K562 (cell line): ENCODE data around the gene KCNH2. TPM values are rescaled to one million over a fixed set of nuclear protein-coding genes. Genes with fewer than 3 reads are reported as not detected.
A peak's percentile ranks its signal among the peaks of the same experiment; 100 is the strongest.

ENCODE experiments used
- ATAC-seq: fragments of 200-7000 bp; cut with Tn5 transposase; 3 replicates; pipeline ENCODE4 v1.9.1; 2020; ENCODE audit warnings: moderate library complexity
- BruUV-seq: library from RNA; stranded (reverse); fragments of 400-500 nt; replicated peaks from 2 replicates; lab custom pipeline; 2021; lab: Mats Ljungman, UMichigan
- CTCF ChIA-PET: fragments of 300-600 bp; formaldehyde crosslinking; extraction: SDS; loops from one replicate; lab custom pipeline; 2021; ENCODE audit warnings: low intra/inter-chr PET ratio; lab: Yijun Ruan, JAX
- POLR2A ChIA-PET: fragments of 300-600, 350-650 bp; sonication (Branson Sonifier 250); formaldehyde crosslinking; extraction: SDS; loops from one replicate; lab custom pipeline; 2021; ENCODE audit warnings: antibody characterized with exemption, inconsistent platforms; lab: Yijun Ruan, JAX
- DNase-seq, 4 experiments: peaks; one replicate each; pipeline versions ENCODE4 v3.0.0 to v3.0.0-alpha.2; 2011 to 2018; ENCODE audit warnings: low spot score in 3 of 4, mixed read lengths in 3 of 4; ENCODE audit errors: extremely low read depth in 1 of 4
- FAIRE-seq: peaks from 2 replicates; lab custom pipeline; 2011; peaks lifted over from hg19 to GRCh38; lab: Jason Lieb, UNC
- H2AFZ ChIP-seq: 2 replicates; pipeline ENCODE4 v1.6.0; 2011; ENCODE audit warnings: low read depth, low read length, control low read depth, inconsistent platforms
- H3K27ac ChIP-seq: fragments of 200-600 bp; 3 replicates; pipeline ENCODE4 v1.8.0; 2011; ENCODE audit warnings: low read depth, mild to moderate bottlenecking, control low read depth, inconsistent platforms, low read length, moderate library complexity, mixed read lengths; ENCODE audit errors: extremely low read depth
- H3K27me3 ChIP-seq, 2 experiments: fragments of 300-600 bp in 1 of 2; 2 replicates in 1 of 2; 3 replicates in 1 of 2; pipeline versions ENCODE4 v1.6.0 to v1.8.0; 2011; ENCODE audit warnings: inconsistent platforms in 2 of 2, low read length in 2 of 2, mild to moderate bottlenecking in 1 of 2, mixed read lengths in 1 of 2, moderate library complexity in 1 of 2; ENCODE audit not compliant: control insufficient read depth in 2 of 2, insufficient read depth in 2 of 2
- H3K36me3 ChIP-seq: fragments of 300-600 bp; 3 replicates; pipeline ENCODE4 v1.8.0; 2011; ENCODE audit warnings: mild to moderate bottlenecking, low read length, inconsistent platforms; ENCODE audit not compliant: control insufficient read depth, insufficient read depth
- H3K4me1 ChIP-seq, 2 experiments: fragments of 200-600 bp in 1 of 2; replicated peaks in 1 of 2; 2 replicates in 1 of 2; 3 replicates in 1 of 2; pipeline versions ENCODE4 v1.5.1 to v1.8.0; 2011; ENCODE audit warnings: inconsistent platforms in 2 of 2, low read length in 2 of 2, mild to moderate bottlenecking in 1 of 2, mixed read lengths in 1 of 2, moderate library complexity in 1 of 2; ENCODE audit not compliant: control insufficient read depth in 2 of 2, insufficient read depth in 2 of 2
- H3K4me2 ChIP-seq: 2 replicates; pipeline ENCODE4 v1.6.1; 2011; ENCODE audit warnings: low read length, control low read depth, inconsistent platforms, mixed read lengths; ENCODE audit not compliant: insufficient read depth
- H3K4me3 ChIP-seq: fragments of 200-600 bp; sonication (generic), shearing (Covaris generic); 2 replicates; pipeline ENCODE4 v1.5.1; 2016; ENCODE audit warnings: control low read depth, inconsistent platforms
- H3K79me2 ChIP-seq: fragments of 200-600 bp; 3 replicates; pipeline ENCODE4 v1.8.0; 2011; ENCODE audit warnings: low read length, inconsistent platforms; ENCODE audit not compliant: control insufficient read depth, insufficient read depth
- H3K9ac ChIP-seq, 2 experiments: 2 replicates each; pipeline versions ENCODE4 v1.6.0 to v1.6.1; 2011; ENCODE audit warnings: low read depth in 2 of 2, low read length in 2 of 2, control low read depth in 1 of 2, inconsistent platforms in 1 of 2, mild to moderate bottlenecking in 1 of 2, mixed read lengths in 1 of 2; ENCODE audit not compliant: insufficient read depth in 1 of 2
- H3K9me1 ChIP-seq: one replicate; pipeline ENCODE4 v1.6.0; 2011; ENCODE audit warnings: inconsistent platforms, mild to moderate bottlenecking, low read length, moderate library complexity; ENCODE audit not compliant: control insufficient read depth, insufficient read depth
- H3K9me3 ChIP-seq: replicated peaks from 2 replicates; pipeline ENCODE4 v1.5.1; 2011; ENCODE audit warnings: low read depth, low read length, inconsistent platforms; ENCODE audit not compliant: control insufficient read depth, insufficient read depth
- H4K20me1 ChIP-seq: replicated peaks from 2 replicates; pipeline ENCODE4 v1.6.1; 2011; ENCODE audit warnings: low read length, inconsistent platforms, mixed read lengths; ENCODE audit not compliant: control insufficient read depth, insufficient read depth
- EP300 ChIP-seq: IDR thresholded peaks from 2 replicates; pipeline ENCODE4 v1.6.1; 2012; ENCODE audit warnings: low read length, improper control_type of control experiment
- ESRRA ChIP-seq: fragments of 450-650 bp; IDR thresholded peaks from 2 replicates; pipeline ENCODE4 v1.6.1; 2014; ENCODE audit warnings: low read depth, mild to moderate bottlenecking, moderate library complexity, borderline replicate concordance
- MYNN ChIP-seq, 2 experiments: sonication (generic); formaldehyde crosslinking in 1 of 2; IDR thresholded peaks; 2 replicates each; pipeline versions ENCODE4 v1.5.0 to v1.6.1; 2016 to 2020; ENCODE audit warnings: antibody characterized with exemption in 1 of 2, missing genetic modification reagents in 1 of 2
- NR2C2 ChIP-seq, 2 experiments: fragments of 200-800 bp in 1 of 2; sonication (Bioruptor generic) in 1 of 2; sonication (generic) in 1 of 2; formaldehyde crosslinking in 1 of 2; IDR thresholded peaks; 2 replicates each; pipeline versions ENCODE4 v1.6.1 to v1.8.0; 2016 to 2022; ENCODE audit warnings: mild to moderate bottlenecking in 1 of 2, missing compliant biosample characterization in 1 of 2, missing genetic modification characterization in 1 of 2, missing genetic modification reagents in 1 of 2
- PCBP1 ChIP-seq: fragments of 200-400 bp; formaldehyde crosslinking; IDR thresholded peaks from 2 replicates; pipeline ENCODE4 v1.6.1; 2018; ENCODE audit warnings: mild to moderate bottlenecking, low read depth, low read length; ENCODE audit not compliant: poor library complexity, severe bottlenecking
- PHF20 ChIP-seq: fragments of 450-650 bp; IDR thresholded peaks from 2 replicates; pipeline ENCODE4 v1.6.1; 2018; ENCODE audit not compliant: partially characterized antibody
- POLR3G ChIP-seq: IDR thresholded peaks from 2 replicates; pipeline ENCODE4 v1.6.1; 2011; ENCODE audit not compliant: insufficient read length, insufficient replicate concordance; ENCODE audit errors: extremely low read depth
- SREBF2 ChIP-seq: sonication (generic); formaldehyde crosslinking; IDR thresholded peaks from 2 replicates; pipeline ENCODE4 v1.4.0; 2020; ENCODE audit warnings: mild to moderate bottlenecking, missing genetic modification reagents
- ZNF263 ChIP-seq: sonication (generic); formaldehyde crosslinking; IDR thresholded peaks from 2 replicates; pipeline ENCODE4 v1.8.0; 2022; ENCODE audit warnings: mild to moderate bottlenecking, missing genetic modification reagents, borderline replicate concordance
- ZNF57 ChIP-seq: fragments of 450-650 bp; formaldehyde crosslinking; IDR thresholded peaks from 2 replicates; pipeline ENCODE4 v1.4.0; 2020; ENCODE audit warnings: mild to moderate bottlenecking, moderate library complexity
- ZNF589 ChIP-seq: fragments of 200-800 bp; sonication (Bioruptor generic); IDR thresholded peaks from 2 replicates; pipeline ENCODE4 v1.6.1; 2016; ENCODE audit warnings: low read depth, missing genetic modification characterization, missing compliant biosample characterization
- WGBS: fragments of 100-300 bp; shearing (Covaris generic); methylation state at CpG from one replicate; pipeline ENCODE4 v1.1.6; 2016; ENCODE audit warnings: low coverage, mixed read lengths; ENCODE audit not compliant: insufficient coverage; ENCODE audit errors: missing lambda C conversion rate; 5-methylcytosine and 5-hydroxymethylcytosine counted together
- in situ Hi-C: fragments of 300-500 bp; cut with MboI; formaldehyde crosslinking; loops from 4 replicates; pipeline ENCODE4 v1.15.0; 2018; ENCODE audit warnings: inconsistent platforms, mixed read lengths
- intact Hi-C: fragments of 100-400 bp; cut with micrococcal nuclease; formaldehyde crosslinking; loops from 2 replicates; pipeline ENCODE4 v1.14.2; 2022
- polyA plus RNA-seq, 8 experiments: library from polyadenylated mRNA; depleted of rRNA in 4 of 8; stranded (reverse) in 5 of 8; unstranded in 3 of 8; fragments of >200 nt; fragmentation: Nextera tagmentation in 2 of 8; fragmentation: Illumina TruSeq in 1 of 8; extraction: Ambion mirVana in 2 of 8; extraction: Trizol in 1 of 8; gene quantifications; 2 replicates each; pipeline versions ENCODE4 v1.2.1 to v1.2.3, GENCODE V29; 2011 to 2014; ENCODE audit warnings: inconsistent platforms in 1 of 8, missing spikeins in 1 of 8
- total RNA-seq, 7 experiments: library from RNA; depleted of rRNA in 6 of 7; stranded (reverse); fragments of >200 nt in 6 of 7; fragmentation: Illumina TruSeq in 2 of 7; extraction: Trizol in 2 of 7; gene quantifications; 2 replicates each; pipeline versions ENCODE4 v1.2.1 to v1.2.3, GENCODE V29; 2011 to 2021; ENCODE audit warnings: low replicate concordance in 1 of 7
- TF ChIP-seq, protein P1 (sequence below): conservative IDR thresholded peaks from 2 replicates; pipeline ENCODE4 v1.6.1; 2011; ENCODE audit warnings: low read depth, mild to moderate bottlenecking, low read length; ENCODE audit not compliant: control insufficient read depth

KCNH2 gene
- total and polyA plus RNA-seq, 9 of the 15 experiments (the other 6 are each of a cell fraction or from before 2014, with no cell fraction given), result 18.1 to 368 (median 218) TPM

DNA sequence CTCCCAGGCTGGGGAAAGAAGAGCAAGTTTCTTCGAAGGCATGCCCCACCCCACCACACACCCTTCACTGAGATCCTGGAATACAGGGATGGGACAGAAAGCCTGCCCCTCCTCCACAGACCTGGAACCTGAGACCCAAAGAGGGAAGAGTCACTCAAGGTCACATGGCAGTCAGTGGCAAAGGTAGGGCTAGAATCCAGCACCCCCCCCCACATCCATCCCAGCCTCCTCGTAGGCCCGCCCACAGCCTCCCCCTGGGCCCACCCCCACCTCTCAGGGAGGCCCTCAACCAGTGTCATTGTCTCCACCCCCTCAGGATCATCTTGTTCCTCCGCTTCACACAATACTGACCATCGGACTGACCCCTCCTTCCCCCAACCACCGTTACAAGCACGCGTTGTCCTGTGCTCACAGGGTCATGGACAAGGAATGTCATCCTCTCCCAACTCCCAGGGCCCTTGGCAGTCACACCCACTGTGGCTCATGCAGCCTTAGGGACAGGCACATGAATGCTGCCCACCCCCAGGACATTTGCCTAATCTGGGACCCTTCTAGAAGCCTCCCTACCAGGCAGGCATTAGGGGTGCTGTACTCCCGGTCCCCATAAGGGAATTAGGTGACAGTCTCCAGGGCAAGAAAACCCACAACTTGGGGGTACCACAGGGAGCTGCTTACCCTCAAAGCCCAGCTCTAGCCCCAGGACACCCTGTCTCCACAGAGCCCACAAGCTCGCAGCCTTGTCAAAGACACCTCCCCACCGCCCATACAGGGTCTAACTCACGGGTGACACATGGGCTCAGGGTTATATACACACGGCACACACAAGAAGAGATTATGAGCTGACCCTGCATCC, 1.4 kb downstream of the KCNH2 start (continued):
- TF ChIP-seq NR2C2 (CRISPR knock-in tag; IDR thresholded peaks at IDR 0.05), result no peak
- TF ChIP-seq NR2C2 (tag; IDR thresholded peaks at IDR 0.05), result no peak
- no peak for TF ChIP-seq PCBP1
- TF ChIP-seq ZNF57, result no peak
- TF ChIP-seq, all 486 proteins: peak for 35

DNA sequence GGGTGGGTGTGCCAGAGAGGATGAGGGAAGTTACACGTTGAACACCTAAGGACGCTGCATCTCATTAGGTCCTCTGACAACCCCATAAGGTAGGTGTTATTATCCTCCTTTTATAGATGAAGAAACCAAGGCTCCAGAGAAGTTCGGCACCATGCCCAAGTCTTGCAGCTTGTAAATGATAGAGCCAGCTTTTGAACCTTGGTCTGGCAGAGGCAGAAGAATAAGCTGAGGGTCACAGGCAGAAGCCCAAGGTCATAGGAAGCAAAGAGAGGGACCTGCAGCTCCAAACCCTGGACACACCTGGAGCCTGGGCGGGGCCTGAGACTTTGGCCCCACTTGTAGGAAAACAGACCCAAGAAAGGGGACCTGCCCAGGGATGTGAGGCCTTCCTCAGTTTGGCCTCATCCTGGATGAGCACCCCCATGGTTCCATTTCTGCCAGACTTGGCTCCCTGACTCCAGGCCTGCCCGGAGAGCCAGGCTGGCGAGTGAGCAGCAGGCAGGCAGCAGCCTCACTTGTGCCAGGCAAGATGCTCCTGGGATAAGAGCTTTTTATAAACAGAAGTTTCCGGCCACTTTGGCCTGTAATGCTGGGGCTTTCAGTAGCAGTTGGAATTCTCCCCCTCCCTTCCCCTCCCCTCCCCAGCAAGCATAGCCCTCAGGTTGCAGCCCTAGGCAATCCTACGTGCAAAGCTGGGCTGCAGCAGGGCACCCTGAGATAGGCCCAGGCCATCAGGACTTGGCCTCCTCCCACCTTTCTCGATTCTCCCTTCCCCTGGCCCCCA, 2.4 kb downstream of the KCNH2 start:
- in situ Hi-C loops, result no loop called here

More for the DNA sequence above, 2.4 kb downstream of the KCNH2 start:
- FAIRE-seq (peak; percentile 55), ATAC-seq (no peak)
- peak overlapping the region; percentile 44 to 88 for H3K9ac ChIP-seq
- peak overlapping the region; percentile 60 for H3K27ac ChIP-seq
- CTCF ChIA-PET, result interaction anchor here (1.4 kb wide), 1 partner anchor 33 kb away, joined by 3 read pairs; no protein-coding TSS in a partner anchor
- peaks cover 28% of the 10 kb centered on the region for H3K79me2 ChIP-seq
- WGBS, result 57% methylated on average over 9 of the region's 9 CpGs
- TF ChIP-seq, protein P1, sequence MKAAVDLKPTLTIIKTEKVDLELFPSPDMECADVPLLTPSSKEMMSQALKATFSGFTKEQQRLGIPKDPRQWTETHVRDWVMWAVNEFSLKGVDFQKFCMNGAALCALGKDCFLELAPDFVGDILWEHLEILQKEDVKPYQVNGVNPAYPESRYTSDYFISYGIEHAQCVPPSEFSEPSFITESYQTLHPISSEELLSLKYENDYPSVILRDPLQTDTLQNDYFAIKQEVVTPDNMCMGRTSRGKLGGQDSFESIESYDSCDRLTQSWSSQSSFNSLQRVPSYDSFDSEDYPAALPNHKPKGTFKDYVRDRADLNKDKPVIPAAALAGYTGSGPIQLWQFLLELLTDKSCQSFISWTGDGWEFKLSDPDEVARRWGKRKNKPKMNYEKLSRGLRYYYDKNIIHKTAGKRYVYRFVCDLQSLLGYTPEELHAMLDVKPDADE, result 0 out of 2 replicates have a peak, but pooled peaks have one; percentile 34
- TF ChIP-seq EP300, result no peak
- TF ChIP-seq POLR3G, result no peak
- no peak for TF ChIP-seq MYNN (IDR thresholded peaks at IDR 0.05)
- TF ChIP-seq MYNN (CRISPR knock-in tag; IDR thresholded peaks at IDR 0.05), result 0 out of 2 replicates have a peak, but pooled peaks have one; percentile 8
- TF ChIP-seq ESRRA, result peak; percentile 45; the same call in 1 of the 2 replicates
- TF ChIP-seq ZNF589 (CRISPR knock-in tag), result 0 out of 2 replicates have a peak, but pooled peaks have one; percentile 57
- peak; percentile 13 for TF ChIP-seq PHF20
- 0 out of 2 replicates have a peak, but pooled peaks have one; percentile 16 for TF ChIP-seq ZNF263 (CRISPR knock-in tag)
- TF ChIP-seq SREBF2 (CRISPR knock-in tag), result 0 out of 2 replicates have a peak, but pooled peaks have one; percentile 49
- TF ChIP-seq, all 486 proteins: peak for 7
- peaks cover 9 to 11% of the 10 kb centered on the region in 2 experiments for H3K27me3 ChIP-seq
- POLR2A ChIA-PET, result interaction anchor here (0.5 to 1.6 kb wide), 10 partner anchors 8 to 224 kb away, joined by 3 to 8 read pairs (median 3); partner anchors contain the start of gene ASIC3
- H3K4me1 ChIP-seq, result peaks cover 48 to 87% of the 10 kb centered on the region in 2 experiments
- H3K36me3 ChIP-seq, result peaks cover 22% of the 10 kb centered on the region; the same call in 2 of the 3 replicates
- DNase-seq, result peak in 1 of 4 experiments; percentile 52
- peak overlapping the region; percentile 96; the same call in 1 of the 2 replicates for H2AFZ ChIP-seq
- H3K4me3 ChIP-seq, result peak overlapping the region; percentile 54
- H3K4me2 ChIP-seq, result peak overlapping the region; percentile 94
- H4K20me1 ChIP-seq, result peaks cover 9% of the 10 kb centered on the region; the same call in 1 of the 2 replicates
- H3K9me3 ChIP-seq, result no peaks in the 10 kb centered on the region
- intact Hi-C loops, result loop anchor here (2.0 kb wide), 1 partner anchor 13 kb away; no protein-coding TSS in a partner anchor
- peaks cover 5% of the 10 kb centered on the region for H3K9me1 ChIP-seq
- BruUV-seq, result TSS peak; percentile 85
